ENCODE results near the gene ZNF768. TPM values are rescaled to one million over a fixed set of nuclear protein-coding genes. Genes with fewer than 3 reads are reported as not detected.

Gene ZNF768
- total and polyA plus RNA-seq, 2 of the 13 experiments (the other 11 are each of a cell fraction or from before 2014, with no cell fraction given) = 26.7 to 34.4 TPM

GRCh38 chr16:30488764-30489605, 37.4 kb downstream of the ZNF768 start (continued):
- TF ChIP-seq ZNF281 (CRISPR knock-in tag; IDR thresholded peaks at IDR 0.05; ENCODE audit: borderline replicate concordance) (no peak), MYPOP (CRISPR knock-in tag; IDR thresholded peaks at IDR 0.05) (peak; percentile 57; the same call in 1 of the 2 replicates), SKI (IDR thresholded peaks at IDR 0.05; ENCODE audit: partially characterized antibody) (no peak), GLI4 (CRISPR knock-in tag; IDR thresholded peaks at IDR 0.05; ENCODE audit: borderline replicate concordance) (peak; percentile 33; the same call in 1 of the 2 replicates), ZBTB14 (CRISPR knock-in tag; IDR thresholded peaks at IDR 0.05) (no peak), ZBTB8A (CRISPR knock-in tag; IDR thresholded peaks at IDR 0.05; ENCODE audit: borderline replicate concordance, low read depth) (no peak), ZNF407 (CRISPR knock-in tag; IDR thresholded peaks at IDR 0.05; ENCODE audit: not compliant biosample characterization) (peak; percentile 33), MAFF (IDR thresholded peaks at IDR 0.05; ENCODE audit: low read depth, low read length) (peak; percentile 69; the same call in 1 of the 2 replicates), ZFP91 (CRISPR knock-in tag; IDR thresholded peaks at IDR 0.05; ENCODE audit: borderline replicate concordance) (no peak; the same call in 1 of the 2 replicates), CHCHD3 (CRISPR knock-in tag; IDR thresholded peaks at IDR 0.05) (no peak), ZNF644 (CRISPR knock-in tag; IDR thresholded peaks at IDR 0.05; ENCODE audit: low read depth) (peak; percentile 82)

Data from HepG2 (cell line).